Tibial artery (tissue), 4 donors: ENCODE data around the gene STAT4.

Experiments
- DNase-seq, 2 donors: peaks; one replicate each; pipeline ENCODE4 v3.0.0-alpha.2; 2019
- H3K27ac ChIP-seq, 2 donors: fragments of 200-600 bp; sonication (generic) in 1 of 2; 1 replicate in 1 of 2; 2 replicates in 1 of 2; pipeline ENCODE4 v1.5.1; 2018 to 2019; ENCODE audit warnings: mild to moderate bottlenecking in 1 of 2
- H3K27me3 ChIP-seq, 2 donors: fragments of 200-600 bp; sonication (generic) in 1 of 2; one replicate each; pipeline versions ENCODE4 v1.5.1 to v1.6.0; 2016 to 2019
- H3K36me3 ChIP-seq, 3 donors: fragments of 200-600 bp; sonication (generic) in 2 of 3; one replicate each; pipeline ENCODE4 v1.5.1; 2016 to 2019; ENCODE audit warnings: mild to moderate bottlenecking in 2 of 3
- H3K4me1 ChIP-seq, 4 donors: fragments of 200-600 bp; sonication (generic) in 2 of 4; 1 replicate in 3 of 4; 2 replicates in 1 of 4; pipeline ENCODE4 v1.5.1; 2016 to 2019
- H3K4me3 ChIP-seq, 2 donors: fragments of 200-600 bp; sonication (generic) in 1 of 2; 1 replicate in 1 of 2; 2 replicates in 1 of 2; pipeline ENCODE4 v1.5.1; 2018 to 2019; ENCODE audit warnings: mild to moderate bottlenecking in 2 of 2
- H3K9me3 ChIP-seq, 3 donors: fragments of 200-600 bp; sonication (generic) in 1 of 3; one replicate each; pipeline ENCODE4 v1.5.1; 2016 to 2019
- CTCF ChIP-seq, 2 experiments: fragments of 200-600 bp in 1 of 2; fragments of 450-650 bp in 1 of 2; IDR thresholded peaks; one replicate each; pipeline ENCODE4 v1.5.1; 2017 to 2019; ENCODE audit warnings: antibody characterized with exemption in 2 of 2, mild to moderate bottlenecking in 1 of 2, moderate library complexity in 1 of 2
- intact Hi-C: fragments of 100-400 bp; cut with DNase I; formaldehyde crosslinking; loops from one replicate; pipeline ENCODE4 v1.15.0; 2023; ENCODE audit warnings: low total_unique reads

Gene STAT4

GRCh38 chr2:191126386-191127085, 24.3 kb downstream of the STAT4 start:
- Histone ChIP-seq H3K36me3 (no peaks in the 10 kb centered on the region), H3K9me3 (no peaks in the 10 kb centered on the region), H3K27ac (no peak overlapping the region), H3K27me3 (no peaks in the 10 kb centered on the region), H3K4me3 (no peak overlapping the region), H3K4me1 (no peaks in the 10 kb centered on the region)
- no peak for DNase-seq
- intact Hi-C loops = no loop called here
- TF ChIP-seq CTCF (IDR thresholded peaks at IDR 0.05) = no peak

GRCh38 chr2:191125646-191126045, 25.1 kb downstream of the STAT4 start:
- Histone ChIP-seq H3K9me3 (no peaks in the 10 kb centered on the region), H3K27ac (no peak overlapping the region), H3K4me1 (no peaks in the 10 kb centered on the region), H3K4me3 (no peak overlapping the region), H3K36me3 (no peaks in the 10 kb centered on the region), H3K27me3 (no peaks in the 10 kb centered on the region)
- no peak for TF ChIP-seq CTCF (IDR thresholded peaks at IDR 0.05)
- intact Hi-C loops = no loop called here
- DNase-seq = no peak

- DNase-seq = no peak
- H3K9me3 ChIP-seq = no peaks in the 10 kb centered on the region
- H3K4me1 ChIP-seq = no peaks in the 10 kb centered on the region
- H3K27ac ChIP-seq = no peak overlapping the region
- no peak for TF ChIP-seq CTCF (IDR thresholded peaks at IDR 0.05)
- H3K4me3 ChIP-seq = no peak overlapping the region
- no peaks in the 10 kb centered on the region for H3K36me3 ChIP-seq
- no peaks in the 10 kb centered on the region for H3K27me3 ChIP-seq
- intact Hi-C loops = no loop called here
Measured at GRCh38 chr2:191122638-191123294, 28.0 kb downstream of the STAT4 start.

GRCh38 chr2:191117341-191117740, 33.5 kb downstream of the STAT4 start:
- DNase-seq = no peak
- intact Hi-C loops = no loop called here
- Histone ChIP-seq H3K27me3 (no peaks in the 10 kb centered on the region), H3K4me1 (peaks cover 0 to 8% (median 0%) of the 10 kb centered on the region in 4 donors), H3K27ac (no peak overlapping the region), H3K4me3 (no peak overlapping the region), H3K36me3 (no peaks in the 10 kb centered on the region), H3K9me3 (no peaks in the 10 kb centered on the region)
- TF ChIP-seq CTCF (IDR thresholded peaks at IDR 0.05) = no peak

GRCh38 chr2:191115804-191116203, 35.0 kb downstream of the STAT4 start:
- H3K4me1 ChIP-seq = peaks cover 0 to 8% (median 0%) of the 10 kb centered on the region in 4 donors
- no peak for TF ChIP-seq CTCF (IDR thresholded peaks at IDR 0.05)
- no peaks in the 10 kb centered on the region for H3K36me3 ChIP-seq
- no peak overlapping the region for H3K27ac ChIP-seq
- no peaks in the 10 kb centered on the region for H3K9me3 ChIP-seq
- H3K4me3 ChIP-seq = no peak overlapping the region
- intact Hi-C loops = no loop called here
- no peak for DNase-seq
- H3K27me3 ChIP-seq = no peaks in the 10 kb centered on the region
